ENCODE results near the gene KCNIP3.

- no peak for TF ChIP-seq CTCF (IDR thresholded peaks at IDR 0.05; ENCODE audit: borderline replicate concordance, extremely low read depth, low read length, poor library complexity, severe bottlenecking)
- TF ChIP-seq EZH2 (IDR thresholded peaks at IDR 0.05; ENCODE audit: borderline replicate concordance, low read depth, low read length, severe bottlenecking), result no peak
Measured at GRCh38 chr2:95315801-95316411, 18.8 kb downstream of the KCNIP3 start.
